ENCODE measurements around the gene PRKCZ. TPM values are rescaled to one million over a fixed set of nuclear protein-coding genes. Genes with fewer than 3 reads are reported as not detected.

Gene PRKCZ
- total RNA-seq, 4 donors from 2014 or later = 0.29 to 8.8 (median 3.9) TPM

GRCh38 chr1:2156866-2157265 is 106.7 kb downstream of the PRKCZ start:
- no peak for DNase-seq
- TF ChIP-seq, protein P1, sequence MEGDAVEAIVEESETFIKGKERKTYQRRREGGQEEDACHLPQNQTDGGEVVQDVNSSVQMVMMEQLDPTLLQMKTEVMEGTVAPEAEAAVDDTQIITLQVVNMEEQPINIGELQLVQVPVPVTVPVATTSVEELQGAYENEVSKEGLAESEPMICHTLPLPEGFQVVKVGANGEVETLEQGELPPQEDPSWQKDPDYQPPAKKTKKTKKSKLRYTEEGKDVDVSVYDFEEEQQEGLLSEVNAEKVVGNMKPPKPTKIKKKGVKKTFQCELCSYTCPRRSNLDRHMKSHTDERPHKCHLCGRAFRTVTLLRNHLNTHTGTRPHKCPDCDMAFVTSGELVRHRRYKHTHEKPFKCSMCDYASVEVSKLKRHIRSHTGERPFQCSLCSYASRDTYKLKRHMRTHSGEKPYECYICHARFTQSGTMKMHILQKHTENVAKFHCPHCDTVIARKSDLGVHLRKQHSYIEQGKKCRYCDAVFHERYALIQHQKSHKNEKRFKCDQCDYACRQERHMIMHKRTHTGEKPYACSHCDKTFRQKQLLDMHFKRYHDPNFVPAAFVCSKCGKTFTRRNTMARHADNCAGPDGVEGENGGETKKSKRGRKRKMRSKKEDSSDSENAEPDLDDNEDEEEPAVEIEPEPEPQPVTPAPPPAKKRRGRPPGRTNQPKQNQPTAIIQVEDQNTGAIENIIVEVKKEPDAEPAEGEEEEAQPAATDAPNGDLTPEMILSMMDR (IDR thresholded peaks at IDR 0.05) = no peak
- no peak for TF ChIP-seq POLR2A (IDR thresholded peaks at IDR 0.05)
- H3K27me3 ChIP-seq = no peaks in the 10 kb centered on the region
- no peaks in the 10 kb centered on the region for H3K4me1 ChIP-seq
- no peak overlapping the region for H3K27ac ChIP-seq
- H3K4me3 ChIP-seq = no peak overlapping the region
- intact Hi-C loops (cut with DNase I; ENCODE audit: low total_unique reads) = no loop called here
- H3K36me3 ChIP-seq = no peaks in the 10 kb centered on the region
- H3K9me3 ChIP-seq = no peaks in the 10 kb centered on the region

GRCh38 chr1:2157856-2158255 is 107.6 kb downstream of the PRKCZ start:
- H3K9me3 ChIP-seq = no peaks in the 10 kb centered on the region
- H3K4me1 ChIP-seq = no peaks in the 10 kb centered on the region
- H3K27ac ChIP-seq = no peak overlapping the region
- no peak for DNase-seq
- H3K36me3 ChIP-seq = no peaks in the 10 kb centered on the region
- H3K4me3 ChIP-seq = no peak overlapping the region
- no peak for TF ChIP-seq POLR2A (IDR thresholded peaks at IDR 0.05)
- TF ChIP-seq, protein P1 (IDR thresholded peaks at IDR 0.05) = no peak
- intact Hi-C loops (cut with DNase I; ENCODE audit: low total_unique reads) = no loop called here
- no peaks in the 10 kb centered on the region for H3K27me3 ChIP-seq

DNA sequence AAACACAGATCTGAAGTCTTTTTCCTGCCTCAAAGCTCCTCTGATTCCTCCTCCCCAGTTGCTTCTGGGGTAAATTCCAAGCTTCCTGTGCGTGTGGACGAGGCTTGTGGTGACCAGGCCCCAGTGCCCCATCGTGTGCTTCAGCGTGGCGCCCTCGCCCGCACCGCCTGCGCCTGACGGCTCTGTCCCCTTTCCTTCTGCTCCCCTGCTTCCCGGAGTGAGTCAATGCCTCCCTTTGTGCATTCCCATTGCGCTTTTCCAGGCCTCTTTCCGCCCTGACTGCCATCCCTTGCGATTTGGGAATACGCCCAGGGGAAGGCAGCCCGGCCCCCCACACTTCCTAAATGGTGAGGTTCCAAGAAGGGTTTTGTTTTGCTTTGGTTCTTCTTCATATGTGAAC is 108.1 kb downstream of the PRKCZ start:
- no peak overlapping the region for H3K27ac ChIP-seq
- no peaks in the 10 kb centered on the region for H3K36me3 ChIP-seq
- H3K27me3 ChIP-seq = no peaks in the 10 kb centered on the region
- intact Hi-C loops (cut with DNase I; ENCODE audit: low total_unique reads) = no loop called here
- TF ChIP-seq POLR2A (IDR thresholded peaks at IDR 0.05) = no peak
- TF ChIP-seq, protein P1 (IDR thresholded peaks at IDR 0.05) = no peak
- H3K4me3 ChIP-seq = no peak overlapping the region
- no peaks in the 10 kb centered on the region for H3K9me3 ChIP-seq
- no peak for DNase-seq
- no peaks in the 10 kb centered on the region for H3K4me1 ChIP-seq

DNA sequence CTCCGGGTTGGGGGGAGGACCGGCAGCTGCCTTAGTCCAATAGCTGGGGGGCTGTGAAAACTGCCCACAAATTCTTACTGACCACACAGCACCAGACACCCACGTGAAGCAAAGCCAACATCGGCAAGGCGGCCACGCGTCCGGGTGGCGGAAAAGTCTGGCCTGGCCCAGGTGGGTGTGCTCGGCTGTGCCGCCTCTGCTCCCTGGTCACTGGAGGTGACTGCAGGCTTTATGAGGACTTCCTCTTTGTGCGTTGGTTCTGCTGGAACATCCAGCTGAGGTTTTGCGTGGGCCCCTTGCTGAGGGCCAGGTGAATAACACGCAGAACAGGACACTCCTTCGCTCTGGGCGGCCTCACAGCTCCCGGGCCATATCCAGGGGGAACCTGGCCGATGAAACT is 108.9 kb downstream of the PRKCZ start:
- TF ChIP-seq POLR2A (IDR thresholded peaks at IDR 0.05) = no peak
- TF ChIP-seq, protein P1 (IDR thresholded peaks at IDR 0.05) = no peak
- DNase-seq = no peak
- intact Hi-C loops (cut with DNase I; ENCODE audit: low total_unique reads) = no loop called here

DNA sequence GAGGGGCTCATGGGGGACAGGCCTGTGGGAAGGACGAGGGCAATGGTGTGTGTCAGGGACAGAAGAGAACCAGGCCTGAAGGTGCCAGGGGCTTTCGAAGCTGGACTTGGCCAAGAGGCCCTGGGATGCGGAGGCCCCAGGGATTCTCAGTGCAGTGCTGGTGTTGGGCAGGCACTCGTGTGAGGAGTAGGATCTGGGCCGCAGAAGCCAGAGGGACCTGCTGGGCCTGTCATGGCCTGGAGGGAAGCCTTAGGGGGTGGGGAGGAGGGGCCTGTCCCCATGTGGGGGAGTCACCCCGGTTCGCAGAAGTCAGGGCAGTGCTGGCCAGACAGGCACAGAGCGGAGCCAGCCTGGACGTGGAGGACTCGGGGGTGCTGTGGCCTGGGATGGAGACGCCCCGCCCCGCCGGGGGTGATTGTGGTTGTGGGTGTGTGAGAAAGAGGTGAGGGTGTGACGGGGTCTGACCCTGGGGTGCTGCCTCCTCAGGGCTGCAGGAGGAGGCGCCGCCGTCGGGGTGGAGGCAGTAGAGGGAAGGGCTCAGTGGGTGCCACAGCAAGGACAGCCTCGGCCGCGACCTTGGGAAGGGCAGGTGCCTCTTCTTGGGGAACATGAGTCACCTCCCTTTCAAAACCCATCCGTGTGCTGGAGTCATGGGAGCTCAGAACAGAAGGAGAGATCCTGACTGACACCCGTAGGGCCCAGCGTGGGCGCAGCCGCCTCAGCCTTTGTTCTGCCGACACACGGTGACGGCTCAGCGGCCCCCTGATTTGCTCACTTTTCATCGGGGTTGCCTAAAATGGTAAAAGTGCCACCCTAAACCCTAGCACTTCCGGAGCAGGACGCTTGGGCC is 110.5 kb downstream of the PRKCZ start:
- intact Hi-C loops (cut with DNase I; ENCODE audit: low total_unique reads) = no loop called here
- Histone ChIP-seq H3K27me3 (no peaks in the 10 kb centered on the region), H3K36me3 (no peaks in the 10 kb centered on the region), H3K4me3 (no peak overlapping the region), H3K4me1 (no peaks in the 10 kb centered on the region), H3K9me3 (no peaks in the 10 kb centered on the region), H3K27ac (no peak overlapping the region)
- TF ChIP-seq POLR2A (IDR thresholded peaks at IDR 0.05) = no peak
- TF ChIP-seq, protein P1 (IDR thresholded peaks at IDR 0.05) = no peak
- no peak for DNase-seq

More for the DNA sequence above, 108.9 kb downstream of the PRKCZ start:
- no peak overlapping the region for H3K27ac ChIP-seq
- no peaks in the 10 kb centered on the region for H3K9me3 ChIP-seq
- H3K36me3 ChIP-seq = no peaks in the 10 kb centered on the region
- H3K4me1 ChIP-seq = no peaks in the 10 kb centered on the region
- H3K4me3 ChIP-seq = no peak overlapping the region
- H3K27me3 ChIP-seq = no peaks in the 10 kb centered on the region

All from uterus (tissue), 4 donors.